ENCODE measurements around the gene PFKP. TPM values are rescaled to one million over a fixed set of nuclear protein-coding genes. Genes with fewer than 3 reads are reported as not detected.
A peak's percentile ranks its signal among the peaks of the same experiment; 100 is the strongest.

Gene PFKP
- total RNA-seq, 1 experiment from 2014 or later = 91.3 TPM

DNA sequence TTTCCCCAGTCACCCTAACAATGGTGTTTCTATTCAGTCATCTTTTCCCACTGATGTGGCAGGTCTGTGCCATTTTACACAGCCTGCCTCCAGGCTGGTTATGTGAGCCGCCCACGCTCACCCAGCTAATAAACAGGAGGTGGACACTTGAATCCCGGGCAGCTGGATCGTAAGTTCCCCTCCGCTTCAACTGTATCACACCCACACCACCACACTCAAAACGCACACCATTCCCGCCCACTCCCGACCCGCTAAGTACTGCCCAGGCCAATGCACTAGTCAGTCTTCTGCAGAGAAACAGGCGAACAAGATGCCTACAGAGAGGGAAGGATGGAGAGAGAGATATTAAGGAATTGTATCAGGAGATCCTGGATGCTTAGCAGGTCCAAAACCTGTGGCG lies 38.9 kb upstream of the PFKP start:
- no peaks in the 10 kb centered on the region for H3K27me3 ChIP-seq (ENCODE audit: low read length)

DNA sequence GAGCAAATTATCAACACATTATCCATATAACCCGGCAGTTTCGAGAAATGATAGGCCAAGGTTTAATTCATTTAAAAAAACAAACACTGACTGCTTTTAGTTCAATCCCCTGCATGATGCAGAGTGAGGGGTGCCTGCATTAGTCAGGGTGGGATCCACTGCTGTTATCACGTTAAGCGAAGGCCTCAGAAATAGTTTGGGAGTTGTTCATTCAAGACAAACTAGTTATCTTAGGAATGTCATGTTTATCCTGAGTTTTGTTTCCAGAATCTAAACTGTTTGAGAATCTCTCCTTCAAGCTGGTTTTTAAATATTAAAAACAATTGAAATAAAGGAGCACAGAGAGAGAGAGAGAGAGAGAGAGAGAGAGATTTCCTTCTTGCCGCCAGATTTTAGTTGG lies 36.6 kb upstream of the PFKP start:
- no peak overlapping the region for H3K4me3 ChIP-seq (ENCODE audit: low read length)
- no peak overlapping the region for H3K4me2 ChIP-seq (ENCODE audit: low read depth, low read length, poor library complexity, severe bottlenecking)

More for the DNA sequence above, 38.9 kb upstream of the PFKP start:
- Histone ChIP-seq H3K9me3 (ENCODE audit: low read length) (no peaks in the 10 kb centered on the region), H3K4me2 (ENCODE audit: low read depth, low read length, poor library complexity, severe bottlenecking) (no peak overlapping the region), H2AFZ (ENCODE audit: low read length) (no peak overlapping the region), H3K79me2 (ENCODE audit: low read length) (no peaks in the 10 kb centered on the region), H4K20me1 (ENCODE audit: insufficient read depth, low read depth, low read length) (no peaks in the 10 kb centered on the region), H3K4me3 (ENCODE audit: low read length) (no peak overlapping the region), H3K9me2 (replicated peaks; ENCODE audit: insufficient read depth, low read length) (no peaks in the 10 kb centered on the region), H3K36me3 (ENCODE audit: insufficient read depth, low read length) (no peaks in the 10 kb centered on the region), H3K27ac (ENCODE audit: low read length) (no peak overlapping the region), H3K9ac (ENCODE audit: low read length) (no peak overlapping the region), H3K4me1 (ENCODE audit: low read length) (no peaks in the 10 kb centered on the region)
- DNase-seq = no peak

DNA sequence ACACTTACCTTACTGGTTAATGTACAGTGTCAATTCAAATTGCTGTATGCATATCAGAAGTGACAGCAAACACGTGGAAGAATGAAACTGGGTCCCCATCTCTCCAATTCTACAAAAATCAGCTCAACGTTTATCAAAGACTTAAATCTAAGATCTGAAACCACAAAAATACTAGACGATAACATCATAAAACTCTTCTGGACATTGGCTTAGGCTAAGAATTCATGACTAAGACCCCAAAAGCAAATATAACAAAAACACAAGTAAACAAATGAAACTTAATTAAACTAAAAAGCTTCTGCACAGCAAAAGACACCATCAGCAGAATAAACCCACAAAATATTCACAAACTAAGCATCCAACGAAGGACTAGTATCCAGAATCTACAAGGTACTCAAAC lies 35.9 kb upstream of the PFKP start:
- H3K4me2 ChIP-seq (ENCODE audit: low read depth, low read length, poor library complexity, severe bottlenecking) = no peak overlapping the region
- no peaks in the 10 kb centered on the region for H3K9me2 ChIP-seq (replicated peaks; ENCODE audit: insufficient read depth, low read length)
- H3K27me3 ChIP-seq (ENCODE audit: low read length) = no peaks in the 10 kb centered on the region
- H3K4me1 ChIP-seq (ENCODE audit: low read length) = peaks cover 15% of the 10 kb centered on the region
- no peaks in the 10 kb centered on the region for H4K20me1 ChIP-seq (ENCODE audit: insufficient read depth, low read depth, low read length)
- no peak overlapping the region for H2AFZ ChIP-seq (ENCODE audit: low read length)
- H3K9ac ChIP-seq (ENCODE audit: low read length) = no peak overlapping the region
- H3K27ac ChIP-seq (ENCODE audit: low read length) = no peak overlapping the region
- no peaks in the 10 kb centered on the region for H3K9me3 ChIP-seq (ENCODE audit: low read length)
- H3K79me2 ChIP-seq (ENCODE audit: low read length) = no peaks in the 10 kb centered on the region
- no peaks in the 10 kb centered on the region for H3K36me3 ChIP-seq (ENCODE audit: insufficient read depth, low read length)
- H3K4me3 ChIP-seq (ENCODE audit: low read length) = no peak overlapping the region
- DNase-seq = no peak

More for the DNA sequence above, 36.6 kb upstream of the PFKP start:
- Histone ChIP-seq H3K27ac (ENCODE audit: low read length) (no peak overlapping the region), H3K4me1 (ENCODE audit: low read length) (peaks cover 9% of the 10 kb centered on the region), H3K9me3 (ENCODE audit: low read length) (no peaks in the 10 kb centered on the region), H3K79me2 (ENCODE audit: low read length) (no peaks in the 10 kb centered on the region), H3K9me2 (replicated peaks; ENCODE audit: insufficient read depth, low read length) (no peaks in the 10 kb centered on the region), H3K27me3 (ENCODE audit: low read length) (no peaks in the 10 kb centered on the region), H3K9ac (ENCODE audit: low read length) (no peak overlapping the region), H4K20me1 (ENCODE audit: insufficient read depth, low read depth, low read length) (no peaks in the 10 kb centered on the region), H3K36me3 (ENCODE audit: insufficient read depth, low read length) (no peaks in the 10 kb centered on the region), H2AFZ (ENCODE audit: low read length) (no peak overlapping the region)
- no peak for DNase-seq

DNA sequence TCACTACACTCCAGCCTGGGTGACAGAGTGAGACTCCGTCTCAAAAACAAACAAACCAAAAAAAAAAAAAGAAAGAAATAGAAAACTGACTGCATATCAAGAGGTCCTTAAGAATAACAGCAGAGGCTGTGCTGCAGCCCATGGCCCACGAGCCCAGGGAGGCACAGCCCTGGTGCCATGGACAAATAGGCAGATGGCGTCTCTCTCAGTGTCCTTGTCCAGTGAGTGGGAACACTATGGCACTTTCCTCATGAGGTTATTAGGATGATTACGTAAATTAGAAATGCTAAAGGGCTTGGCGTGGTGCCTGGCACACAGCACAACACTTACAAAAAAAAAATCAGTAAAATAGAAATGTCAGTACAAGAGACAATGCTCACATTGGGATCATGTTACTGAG lies 33.4 kb upstream of the PFKP start:
- Histone ChIP-seq H2AFZ (ENCODE audit: low read length) (no peak overlapping the region), H4K20me1 (ENCODE audit: insufficient read depth, low read depth, low read length) (no peaks in the 10 kb centered on the region), H3K9me3 (ENCODE audit: low read length) (no peaks in the 10 kb centered on the region), H3K9me2 (replicated peaks; ENCODE audit: insufficient read depth, low read length) (no peaks in the 10 kb centered on the region), H3K4me2 (ENCODE audit: low read depth, low read length, poor library complexity, severe bottlenecking) (no peak overlapping the region), H3K27ac (ENCODE audit: low read length) (no peak overlapping the region), H3K79me2 (ENCODE audit: low read length) (no peaks in the 10 kb centered on the region), H3K36me3 (ENCODE audit: insufficient read depth, low read length) (no peaks in the 10 kb centered on the region), H3K27me3 (ENCODE audit: low read length) (no peaks in the 10 kb centered on the region), H3K9ac (ENCODE audit: low read length) (no peak overlapping the region), H3K4me3 (ENCODE audit: low read length) (no peak overlapping the region), H3K4me1 (ENCODE audit: low read length) (peaks cover 18% of the 10 kb centered on the region)
- DNase-seq = no peak

DNA sequence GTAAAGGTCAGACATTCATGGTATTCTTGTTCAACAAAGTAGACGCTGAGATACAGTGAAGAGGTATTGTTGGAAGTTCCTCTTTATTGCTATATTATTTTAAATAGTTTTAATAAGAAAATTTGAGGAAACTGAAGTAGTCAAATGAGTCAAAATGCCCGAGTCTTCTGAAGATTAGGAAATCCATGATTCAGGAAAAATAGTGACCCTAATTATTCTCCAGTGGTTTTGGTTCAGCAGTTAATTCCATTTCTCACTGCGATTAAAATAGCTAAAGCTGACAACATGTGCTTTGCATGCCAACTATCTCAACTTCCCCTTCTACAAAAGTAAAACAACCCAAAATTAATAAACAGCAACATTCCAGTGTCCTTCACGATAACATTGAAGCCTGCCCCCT lies 32.7 kb upstream of the PFKP start:
- H3K9me2 ChIP-seq (replicated peaks; ENCODE audit: insufficient read depth, low read length) = no peaks in the 10 kb centered on the region
- no peak overlapping the region for H2AFZ ChIP-seq (ENCODE audit: low read length)
- no peak for DNase-seq
- H3K27ac ChIP-seq (ENCODE audit: low read length) = no peak overlapping the region
- H3K4me1 ChIP-seq (ENCODE audit: low read length) = peaks cover 18% of the 10 kb centered on the region
- no peak overlapping the region for H3K9ac ChIP-seq (ENCODE audit: low read length)
- no peaks in the 10 kb centered on the region for H3K79me2 ChIP-seq (ENCODE audit: low read length)
- H3K27me3 ChIP-seq (ENCODE audit: low read length) = no peaks in the 10 kb centered on the region
- no peaks in the 10 kb centered on the region for H4K20me1 ChIP-seq (ENCODE audit: insufficient read depth, low read depth, low read length)
- no peaks in the 10 kb centered on the region for H3K9me3 ChIP-seq (ENCODE audit: low read length)
- H3K4me3 ChIP-seq (ENCODE audit: low read length) = no peak overlapping the region
- H3K36me3 ChIP-seq (ENCODE audit: insufficient read depth, low read length) = no peaks in the 10 kb centered on the region
- H3K4me2 ChIP-seq (ENCODE audit: low read depth, low read length, poor library complexity, severe bottlenecking) = no peak overlapping the region

DNA sequence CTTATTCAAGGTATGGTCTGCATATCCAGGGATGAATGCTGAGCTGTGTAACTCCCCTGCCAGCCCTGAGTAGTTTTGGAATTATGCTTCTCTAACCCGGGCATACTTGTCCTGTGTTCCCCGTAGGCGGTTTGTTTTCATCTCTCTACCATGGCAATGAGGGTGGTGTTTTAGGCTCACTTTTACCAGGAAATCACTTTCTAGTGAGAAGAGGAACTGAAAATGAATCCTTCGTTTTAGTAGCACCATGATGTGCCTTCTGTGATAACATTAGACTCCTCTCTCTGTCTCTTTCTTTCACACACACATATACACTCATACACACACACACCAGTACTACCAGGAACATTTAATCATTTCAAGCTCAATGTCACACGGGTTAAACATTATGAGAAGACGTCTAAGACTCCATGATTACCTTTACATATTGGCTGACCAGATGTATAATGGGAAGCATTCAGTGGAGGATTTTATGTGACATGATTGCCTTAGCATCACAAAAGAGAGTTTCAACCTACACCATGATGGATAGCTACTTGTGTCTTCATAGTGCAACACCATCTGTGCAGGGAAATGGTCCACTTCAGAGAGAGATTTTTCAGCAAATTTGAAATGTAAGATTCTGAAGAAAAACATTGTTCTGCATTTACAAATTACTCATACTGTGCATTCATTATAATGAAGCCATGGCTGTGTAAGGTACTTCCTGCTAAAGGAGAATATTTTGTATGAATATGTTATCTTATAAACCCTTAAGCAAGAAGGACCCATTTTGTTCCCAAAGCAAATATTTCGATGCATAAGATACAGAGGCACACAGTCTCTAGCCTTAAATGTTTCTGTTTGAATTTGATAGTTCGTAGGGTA lies 31.0 kb upstream of the PFKP start:
- H3K4me2 ChIP-seq (ENCODE audit: low read depth, low read length, poor library complexity, severe bottlenecking) = no peak overlapping the region
- H3K9me2 ChIP-seq (replicated peaks; ENCODE audit: insufficient read depth, low read length) = no peaks in the 10 kb centered on the region
- H3K9ac ChIP-seq (ENCODE audit: low read length) = no peak overlapping the region
- peak; percentile 62 for DNase-seq
- no peak overlapping the region for H3K4me3 ChIP-seq (ENCODE audit: low read length)
- no peak overlapping the region for H3K27ac ChIP-seq (ENCODE audit: low read length)
- no peaks in the 10 kb centered on the region for H3K36me3 ChIP-seq (ENCODE audit: insufficient read depth, low read length)
- H3K4me1 ChIP-seq (ENCODE audit: low read length) = peaks cover 18% of the 10 kb centered on the region
- no peaks in the 10 kb centered on the region for H3K9me3 ChIP-seq (ENCODE audit: low read length)
- no peaks in the 10 kb centered on the region for H3K27me3 ChIP-seq (ENCODE audit: low read length)
- H3K79me2 ChIP-seq (ENCODE audit: low read length) = no peaks in the 10 kb centered on the region
- no peaks in the 10 kb centered on the region for H4K20me1 ChIP-seq (ENCODE audit: insufficient read depth, low read depth, low read length)
- H2AFZ ChIP-seq (ENCODE audit: low read length) = no peak overlapping the region

DNA sequence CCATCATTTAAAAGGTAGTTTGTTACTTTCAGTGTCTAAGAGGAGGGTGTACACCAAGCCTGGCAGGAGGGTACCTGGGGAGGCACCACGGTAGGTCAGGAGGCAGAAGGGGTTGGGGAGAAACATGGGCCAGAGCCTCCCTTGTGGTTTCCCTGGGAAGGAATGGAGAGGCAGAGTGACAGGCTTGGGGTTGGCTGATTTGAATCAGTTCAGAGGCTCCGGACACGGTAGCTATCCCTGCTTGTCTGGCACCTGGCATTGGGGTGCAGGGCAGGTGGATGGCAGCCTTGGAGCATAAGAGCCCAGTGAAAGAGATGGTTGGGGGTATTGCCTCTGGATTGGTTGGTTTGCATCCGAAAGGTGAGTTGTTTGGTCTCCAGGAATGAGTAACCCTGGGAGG lies 30.2 kb upstream of the PFKP start:
- H3K79me2 ChIP-seq (ENCODE audit: low read length) = no peaks in the 10 kb centered on the region
- H3K4me2 ChIP-seq (ENCODE audit: low read depth, low read length, poor library complexity, severe bottlenecking) = no peak overlapping the region
- no peaks in the 10 kb centered on the region for H3K36me3 ChIP-seq (ENCODE audit: insufficient read depth, low read length)

DNA sequence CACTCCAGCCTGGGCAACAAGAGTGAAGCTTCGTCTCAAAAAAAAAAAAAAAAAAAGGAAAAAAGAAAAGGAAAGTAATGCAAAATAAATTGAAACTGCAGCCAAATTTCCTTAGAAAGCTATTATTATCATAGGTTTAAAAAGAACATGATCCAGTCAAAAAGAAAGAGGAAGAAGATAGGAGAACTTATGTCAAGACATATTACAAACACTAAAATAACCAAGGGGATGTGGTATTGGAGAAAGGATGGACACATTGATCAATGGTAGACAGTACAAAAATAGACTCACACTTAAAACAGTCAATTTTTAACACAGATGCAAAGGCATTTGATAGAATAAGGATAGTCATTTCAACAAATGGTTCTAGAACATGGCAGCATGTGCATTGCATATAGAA lies 27.3 kb upstream of the PFKP start:
- H3K27ac ChIP-seq (ENCODE audit: low read length) = no peak overlapping the region

More for the DNA sequence above, 30.2 kb upstream of the PFKP start:
- Histone ChIP-seq H3K9me3 (ENCODE audit: low read length) (no peaks in the 10 kb centered on the region), H3K4me3 (ENCODE audit: low read length) (no peak overlapping the region), H2AFZ (ENCODE audit: low read length) (no peak overlapping the region), H3K27me3 (ENCODE audit: low read length) (no peaks in the 10 kb centered on the region), H3K9me2 (replicated peaks; ENCODE audit: insufficient read depth, low read length) (no peaks in the 10 kb centered on the region), H3K9ac (ENCODE audit: low read length) (no peak overlapping the region), H3K4me1 (ENCODE audit: low read length) (peaks cover 18% of the 10 kb centered on the region), H4K20me1 (ENCODE audit: insufficient read depth, low read depth, low read length) (no peaks in the 10 kb centered on the region), H3K27ac (ENCODE audit: low read length) (no peak overlapping the region)
- DNase-seq = no peak

More for the DNA sequence above, 27.3 kb upstream of the PFKP start:
- Histone ChIP-seq H3K9me2 (replicated peaks; ENCODE audit: insufficient read depth, low read length) (no peaks in the 10 kb centered on the region), H3K36me3 (ENCODE audit: insufficient read depth, low read length) (no peaks in the 10 kb centered on the region), H4K20me1 (ENCODE audit: insufficient read depth, low read depth, low read length) (no peaks in the 10 kb centered on the region), H3K4me2 (ENCODE audit: low read depth, low read length, poor library complexity, severe bottlenecking) (no peak overlapping the region), H3K4me3 (ENCODE audit: low read length) (no peak overlapping the region), H3K4me1 (ENCODE audit: low read length) (peaks cover 9% of the 10 kb centered on the region), H3K9me3 (ENCODE audit: low read length) (no peaks in the 10 kb centered on the region), H3K9ac (ENCODE audit: low read length) (no peak overlapping the region), H2AFZ (ENCODE audit: low read length) (no peak overlapping the region), H3K27me3 (ENCODE audit: low read length) (no peaks in the 10 kb centered on the region), H3K79me2 (ENCODE audit: low read length) (no peaks in the 10 kb centered on the region)
- no peak for DNase-seq

Measured in Karpas-422 (cell line).